Activated T-cell treated with anti-CD3 and anti-CD28 coated beads, Interleukin-2, amount 50 U/mL, for 1 hour (primary cell): Measurements from ENCODE around the gene PTPRD.
"Not testable (repeated sequence)": the region's sequence is repeated elsewhere in the genome, so short reads cannot be mapped to it uniquely, and the experiment has no call there.

Experiments
- DNase-seq: peaks from one replicate; pipeline ENCODE4 v3.0.0-alpha.2; 2020

Gene PTPRD

GRCh38 chr9:8697565-8697964 lies 1915.2 kb downstream of the PTPRD start:
- not testable (repeated sequence) for DNase-seq

GRCh38 chr9:8696516-8696915 lies 1916.3 kb downstream of the PTPRD start:
- DNase-seq = no peak

GRCh38 chr9:8694983-8695588 lies 1917.7 kb downstream of the PTPRD start:
- no peak for DNase-seq

- no peak for DNase-seq
These were observed 1919.3 kb downstream of the PTPRD start for GRCh38 chr9:8693464-8693863.

GRCh38 chr9:8686516-8686915 lies 1926.3 kb downstream of the PTPRD start:
- DNase-seq = no peak

- DNase-seq = no peak
These were observed 1927.0 kb downstream of the PTPRD start for GRCh38 chr9:8685825-8686224.

GRCh38 chr9:8684978-8685708 lies 1927.7 kb downstream of the PTPRD start:
- DNase-seq = no peak

- DNase-seq = no peak
These were observed 1929.3 kb downstream of the PTPRD start for GRCh38 chr9:8683496-8683895.

GRCh38 chr9:8680658-8681057 lies 1932.1 kb downstream of the PTPRD start:
- DNase-seq = no peak

GRCh38 chr9:8680157-8680556 lies 1932.6 kb downstream of the PTPRD start:
- no peak for DNase-seq

- DNase-seq = no peak
These were observed 1933.4 kb downstream of the PTPRD start for GRCh38 chr9:8679371-8679822.

GRCh38 chr9:8677741-8678140 lies 1935.1 kb downstream of the PTPRD start:
- DNase-seq = no peak

- no peak for DNase-seq
These were observed 1938.3 kb downstream of the PTPRD start for GRCh38 chr9:8674536-8674935.

- DNase-seq = no peak
These were observed 1939.0 kb downstream of the PTPRD start for GRCh38 chr9:8673830-8674229.

- DNase-seq = no peak
These were observed 1942.1 kb downstream of the PTPRD start for GRCh38 chr9:8670751-8671150.

GRCh38 chr9:8668751-8669150 lies 1944.1 kb downstream of the PTPRD start:
- DNase-seq = no peak

- DNase-seq = no peak
These were observed 1944.6 kb downstream of the PTPRD start for GRCh38 chr9:8668231-8668630.

- no peak for DNase-seq
These were observed 1946.7 kb downstream of the PTPRD start for GRCh38 chr9:8666060-8666459.

GRCh38 chr9:8660383-8660782 lies 1952.4 kb downstream of the PTPRD start:
- DNase-seq = no peak

GRCh38 chr9:8659108-8659507 lies 1953.7 kb downstream of the PTPRD start:
- DNase-seq = no peak

GRCh38 chr9:8655071-8655470 lies 1957.7 kb downstream of the PTPRD start:
- no peak for DNase-seq

- DNase-seq = no peak
These were observed 1958.9 kb downstream of the PTPRD start for GRCh38 chr9:8653855-8654254.

- no peak for DNase-seq
These were observed 1959.7 kb downstream of the PTPRD start for GRCh38 chr9:8653111-8653510.

- DNase-seq = no peak
These were observed 1960.5 kb downstream of the PTPRD start for GRCh38 chr9:8652255-8652654.

GRCh38 chr9:8651846-8652215 lies 1961.0 kb downstream of the PTPRD start:
- no peak for DNase-seq
